CD4-positive, alpha-beta T cell treated with Interferon alpha-2 for 1 hour (primary cell): ENCODE data around the gene ZNF664.

Experiments
- DNase-seq, 2 donors: peaks; one replicate each; pipeline ENCODE4 v3.0.0-alpha.2; 2020 to 2022

ZNF664 gene

GRCh38 chr12:124036171-124036598 lies 63.2 kb downstream of the ZNF664 start:
- DNase-seq, result no peak

DNA sequence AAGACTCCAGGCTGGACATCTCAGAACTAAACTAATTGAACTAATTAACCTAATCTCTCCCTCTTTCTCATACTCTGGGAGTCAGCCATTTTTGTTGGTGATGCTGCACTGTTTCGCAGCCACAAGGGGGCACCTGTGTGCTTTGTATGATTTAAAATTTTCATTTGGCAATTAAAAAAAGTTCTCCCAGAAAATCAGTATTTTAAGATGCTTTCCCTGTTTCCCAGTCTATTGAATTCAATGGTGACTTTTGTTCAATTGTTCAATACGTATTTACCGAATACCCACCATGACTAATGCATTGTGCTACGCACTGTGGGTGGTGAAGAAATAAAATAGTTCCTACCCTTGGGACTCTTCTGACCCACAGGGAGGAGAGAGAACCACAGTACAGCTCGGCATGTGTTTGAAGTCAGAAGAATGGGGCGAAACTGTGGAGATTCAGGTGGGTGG lies 63.7 kb downstream of the ZNF664 start:
- peak; percentile 40 to 61 for DNase-seq

GRCh38 chr12:124037331-124037730 lies 64.3 kb downstream of the ZNF664 start:
- no peak for DNase-seq

GRCh38 chr12:124039276-124039675 lies 66.3 kb downstream of the ZNF664 start:
- no peak for DNase-seq

- no peak for DNase-seq
Observed at GRCh38 chr12:124040291-124040690, 67.3 kb downstream of the ZNF664 start.

DNA sequence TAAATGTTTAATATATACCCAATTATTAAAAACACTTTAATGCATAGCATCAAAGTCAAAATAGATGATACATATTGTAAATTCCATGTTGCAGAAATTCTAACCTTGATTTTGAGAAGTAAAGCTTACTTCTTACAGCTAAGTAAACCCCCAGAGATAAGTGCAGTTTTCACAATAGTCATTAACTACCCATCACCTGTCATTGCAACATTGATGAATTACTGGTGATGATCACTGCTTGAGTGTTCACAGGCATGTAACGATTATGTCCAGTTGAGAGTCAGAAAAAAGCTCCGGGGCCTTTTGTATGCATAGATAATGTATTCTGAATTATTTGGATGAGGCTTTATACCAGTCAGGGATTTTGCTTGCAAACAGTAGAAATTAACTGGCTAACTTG lies 67.7 kb downstream of the ZNF664 start:
- no peak for DNase-seq

DNA sequence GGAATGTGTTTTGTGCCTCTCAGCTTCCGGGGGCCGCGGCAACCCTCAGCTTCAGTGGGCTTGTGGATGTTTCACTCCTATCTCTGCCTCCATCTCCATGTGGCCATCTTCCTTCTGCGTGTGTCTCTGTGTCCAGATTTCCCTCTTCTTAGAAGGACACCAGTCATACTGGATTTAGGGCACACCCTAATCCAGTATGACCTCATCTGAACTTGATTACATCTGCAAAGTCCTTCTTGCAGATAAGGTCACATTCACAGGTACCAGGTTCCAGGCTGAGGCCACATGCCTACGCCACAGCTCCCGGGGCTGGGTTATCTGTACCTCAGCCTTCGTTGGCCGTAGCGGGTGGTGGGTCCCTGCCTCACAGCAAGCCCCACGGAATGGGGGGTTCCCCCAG lies 68.9 kb downstream of the ZNF664 start:
- no peak for DNase-seq

GRCh38 chr12:124044021-124044420 lies 71.0 kb downstream of the ZNF664 start:
- no peak for DNase-seq

GRCh38 chr12:124044809-124045321 lies 71.8 kb downstream of the ZNF664 start:
- DNase-seq, result peak in 1 of 2 donors; percentile 22

GRCh38 chr12:124045671-124046455 lies 72.8 kb downstream of the ZNF664 start:
- no peak for DNase-seq

DNA sequence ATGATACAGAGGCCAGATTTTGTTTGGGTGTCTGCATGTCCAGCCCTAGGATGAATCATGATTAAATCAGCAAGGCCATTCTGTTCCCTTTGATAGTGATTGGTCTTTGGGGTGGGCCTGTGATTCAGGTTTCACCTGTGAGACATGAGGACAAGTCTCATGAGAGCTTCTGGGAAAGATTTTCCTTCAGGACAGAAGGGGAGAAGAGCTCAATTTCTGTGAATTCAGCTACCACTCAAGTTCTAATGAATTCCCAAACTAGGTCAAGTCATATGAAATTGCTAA lies 73.4 kb downstream of the ZNF664 start:
- no peak for DNase-seq

GRCh38 chr12:124047045-124047566 lies 74.1 kb downstream of the ZNF664 start:
- no peak for DNase-seq

DNA sequence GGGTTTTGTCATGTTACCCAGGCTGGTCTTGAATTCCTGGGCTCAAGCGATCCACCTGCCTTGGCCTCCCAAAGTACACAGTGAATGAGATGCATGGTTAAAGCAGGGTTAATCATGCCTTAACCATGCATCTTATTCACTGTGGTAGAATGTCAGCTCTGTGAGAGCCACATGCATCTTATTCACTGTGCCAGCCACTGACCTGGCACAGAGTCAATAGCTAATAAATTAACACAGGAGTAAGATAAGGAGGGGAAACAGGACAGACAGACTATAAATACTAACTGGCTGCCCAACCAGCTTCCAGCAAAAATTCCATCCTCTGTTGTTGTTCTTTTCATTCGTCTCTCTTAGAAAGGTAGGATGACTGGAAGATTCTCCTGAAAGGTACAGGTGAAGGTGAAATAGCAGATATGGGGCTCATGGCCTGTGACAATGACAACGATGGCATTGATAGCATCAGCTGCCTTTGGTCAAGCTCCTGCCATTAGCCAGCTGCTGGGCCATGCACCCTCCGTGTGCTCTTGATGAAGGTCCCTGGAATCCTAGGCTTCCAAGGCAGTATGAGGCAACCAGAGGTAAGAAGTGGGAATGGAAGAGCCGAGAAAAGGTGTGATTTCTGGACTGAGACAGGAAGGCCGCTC lies 76.6 kb downstream of the ZNF664 start:
- DNase-seq, result no peak

DNA sequence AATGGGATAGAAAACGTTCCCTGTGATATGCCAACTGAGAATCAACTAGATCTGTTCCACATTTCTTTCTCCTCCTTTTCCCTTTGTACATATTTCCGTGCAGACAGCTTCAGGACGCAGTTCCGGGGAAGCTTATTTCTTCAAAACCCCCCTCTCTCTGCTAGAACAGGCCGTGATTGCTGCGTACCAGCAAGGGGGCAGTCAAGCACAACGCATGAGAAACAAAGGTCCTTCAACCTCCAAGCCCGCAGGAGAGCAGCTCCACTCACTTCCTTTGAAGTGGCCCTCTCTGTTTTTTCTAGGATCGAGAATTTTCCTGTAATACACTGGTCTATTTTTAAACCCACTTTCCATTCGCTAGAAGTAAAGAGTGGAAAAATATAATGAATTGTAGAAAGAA lies 80.8 kb downstream of the ZNF664 start:
- no peak for DNase-seq

DNA sequence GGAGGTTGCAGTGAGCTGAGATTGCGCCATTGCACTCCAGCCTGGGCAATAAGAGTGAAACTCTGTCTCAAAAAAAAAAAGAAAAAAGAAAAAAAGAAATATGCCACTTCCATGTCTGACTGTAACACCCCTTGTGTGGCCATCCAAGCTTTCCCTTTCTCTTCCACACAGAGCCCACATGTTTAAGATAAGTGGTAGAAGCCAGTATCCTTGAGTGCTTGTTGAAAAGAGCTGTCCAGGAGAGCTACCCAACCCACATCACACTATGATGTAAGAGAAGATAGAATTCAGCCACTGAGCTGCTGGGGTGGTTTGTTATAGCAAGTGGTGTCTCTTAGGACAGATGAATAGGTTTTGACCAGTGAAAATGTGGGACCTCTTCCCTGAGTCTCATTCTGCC lies 82.1 kb downstream of the ZNF664 start:
- DNase-seq, result no peak

DNA sequence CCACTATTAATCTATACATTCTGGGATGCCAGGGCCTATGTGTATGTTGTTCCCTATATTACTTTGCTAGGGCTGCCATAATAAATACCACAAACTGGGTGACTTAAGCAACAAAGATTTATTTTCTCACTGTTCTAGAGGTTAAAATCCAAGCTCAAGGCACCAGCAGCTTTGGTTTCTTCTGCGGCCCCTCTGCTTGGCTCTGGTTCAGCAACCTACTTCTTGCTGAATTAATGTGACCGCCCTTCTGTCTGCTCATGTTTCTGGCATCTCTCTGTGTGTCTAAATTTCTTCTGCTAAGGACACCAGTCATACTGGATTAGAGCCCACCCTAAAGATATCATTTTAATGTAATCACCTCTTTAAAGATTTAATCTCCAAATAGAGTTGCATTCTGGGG lies 84.7 kb downstream of the ZNF664 start:
- DNase-seq, result no peak

- DNase-seq, result no peak
Observed at GRCh38 chr12:124059752-124060151, 86.7 kb downstream of the ZNF664 start.
